GM21723 (cell line): ENCODE results near the gene HAUS1.
A peak's percentile ranks its signal among the peaks of the same experiment; 100 is the strongest.
"Not testable (repeated sequence)": the region's sequence is repeated elsewhere in the genome, so short reads cannot be mapped to it uniquely, and the experiment has no call there.

Experiments
- ATAC-seq: cut with Tn5 transposase; IDR thresholded peaks from one replicate; pipeline ENCODE4 v1.9.1; 2021; ENCODE audit warnings: mild to moderate bottlenecking, moderate library complexity; ENCODE audit not compliant: unreplicated experiment

Gene HAUS1

DNA sequence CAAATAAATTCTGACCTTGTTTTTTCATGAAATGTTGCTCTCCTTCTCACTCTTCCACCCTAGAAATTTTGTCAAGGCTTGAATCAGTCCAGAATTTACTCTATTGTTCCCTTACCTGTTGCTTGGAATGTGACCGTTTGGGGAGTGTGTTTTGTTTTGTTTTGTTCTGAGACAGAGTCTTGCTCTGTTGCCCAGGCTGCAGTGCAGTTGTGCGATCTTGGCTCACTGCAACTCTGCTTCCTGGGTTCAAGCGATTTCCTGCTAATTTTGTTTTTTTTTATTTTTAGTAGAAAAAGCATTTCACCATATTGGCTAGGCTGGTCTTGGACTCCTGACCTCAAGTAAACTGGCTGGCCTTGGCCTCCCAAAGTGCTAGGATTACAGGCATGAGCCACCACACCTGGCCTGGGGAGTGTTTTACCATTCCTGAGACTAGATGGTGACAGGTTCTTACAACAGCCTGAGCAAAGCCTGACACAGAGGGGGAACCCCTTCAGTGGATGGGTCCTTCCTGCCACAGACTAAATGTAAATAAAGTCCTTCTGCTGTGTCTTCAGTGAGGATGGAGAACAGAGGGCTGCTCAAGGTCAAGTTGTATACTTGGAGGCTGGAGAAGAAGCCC, 52.0 kb downstream of the HAUS1 start:
- no peak for ATAC-seq

GRCh38 chr18:46156843-46157242, 52.7 kb downstream of the HAUS1 start:
- no peak for ATAC-seq

GRCh38 chr18:46158499-46158898, 54.3 kb downstream of the HAUS1 start:
- ATAC-seq = no peak

DNA sequence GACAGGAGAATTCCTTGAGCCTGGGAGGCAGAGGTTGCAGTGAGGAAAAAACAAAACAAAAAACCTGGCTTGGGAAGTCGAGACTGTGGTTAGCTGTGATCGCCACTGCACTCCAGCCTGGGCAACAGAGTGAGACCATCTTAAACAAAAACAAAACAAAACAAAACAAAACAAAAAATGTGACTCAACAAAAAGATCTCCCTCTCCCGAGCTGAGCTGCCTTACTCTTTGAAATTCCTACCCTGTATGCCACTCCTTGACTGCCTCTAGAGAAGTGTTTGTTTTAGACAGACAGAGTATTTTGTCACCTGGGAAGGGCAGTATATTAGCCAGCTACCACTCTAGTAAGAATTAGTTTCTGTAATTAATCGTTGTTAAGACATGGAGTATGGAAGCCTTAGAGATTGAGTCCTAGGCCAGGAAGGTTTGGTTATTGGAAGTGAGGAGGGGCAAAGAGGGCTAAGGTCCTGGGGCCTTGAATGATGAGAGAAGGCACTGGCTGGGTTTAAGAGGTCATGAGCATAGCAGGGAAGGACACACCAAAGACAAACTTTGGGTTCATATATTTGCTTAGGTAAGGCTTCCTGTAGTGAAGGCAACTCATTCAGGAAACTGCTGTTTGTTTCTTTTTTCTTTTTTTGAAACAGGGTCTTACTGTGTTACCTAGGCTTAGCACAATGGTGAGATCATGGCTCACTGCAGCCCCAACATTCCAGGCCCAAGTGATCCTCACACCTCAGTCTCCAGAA, 56.0 kb downstream of the HAUS1 start:
- no peak for ATAC-seq

GRCh38 chr18:46160840-46161239, 56.7 kb downstream of the HAUS1 start:
- not testable (repeated sequence) for ATAC-seq

- no peak for ATAC-seq
Measured at GRCh38 chr18:46161703-46162396, 57.7 kb downstream of the HAUS1 start.

- no peak for ATAC-seq
Measured at GRCh38 chr18:46163091-46163490, 58.9 kb downstream of the HAUS1 start.

DNA sequence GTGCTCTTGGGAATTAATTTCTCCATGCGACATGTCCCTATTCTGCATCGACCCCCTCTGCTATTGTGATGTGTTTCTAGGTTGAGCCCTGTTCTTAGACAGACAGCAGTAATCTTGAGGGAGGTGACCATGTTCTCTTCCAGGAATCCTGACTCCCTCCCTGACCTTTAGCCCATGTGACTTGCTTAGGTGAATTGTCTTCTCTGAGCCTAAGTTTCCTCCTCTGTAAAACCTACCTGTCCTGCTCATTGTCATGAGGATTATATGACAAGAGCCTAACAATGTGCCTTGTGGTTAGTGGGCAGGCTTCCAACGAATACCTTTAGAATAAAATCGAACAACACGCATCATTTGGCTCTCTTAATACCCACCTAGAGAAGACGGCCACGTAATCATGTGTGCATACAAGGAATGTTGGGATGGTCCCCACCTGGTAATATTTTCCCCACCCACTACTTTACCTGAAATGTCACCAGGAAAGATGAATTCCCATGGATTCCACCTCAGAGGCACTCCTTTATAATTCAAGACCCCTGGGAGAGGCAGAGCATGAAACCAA, 59.8 kb downstream of the HAUS1 start:
- ATAC-seq = no peak

DNA sequence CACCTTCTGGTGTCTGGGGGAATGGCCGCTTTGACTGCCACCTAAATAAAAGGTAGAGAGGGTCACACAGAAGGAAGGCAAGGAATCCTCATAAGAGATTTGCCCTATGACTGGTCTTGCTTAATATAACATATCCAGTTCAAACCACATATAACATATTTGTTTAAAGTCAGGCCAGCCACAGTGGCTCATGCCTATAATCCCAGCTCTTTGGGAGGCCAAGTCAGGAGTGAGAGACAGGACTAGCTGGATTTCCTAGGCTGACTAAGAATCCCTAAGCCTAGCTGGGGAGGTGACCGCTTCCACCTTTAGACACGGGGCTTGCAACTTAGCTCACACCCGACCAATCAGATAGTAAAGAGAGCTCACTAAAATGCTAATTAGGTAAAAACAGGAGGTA, 60.3 kb downstream of the HAUS1 start:
- not testable (repeated sequence) for ATAC-seq

- no peak for ATAC-seq
Measured at GRCh38 chr18:46164920-46165319, 60.7 kb downstream of the HAUS1 start.

DNA sequence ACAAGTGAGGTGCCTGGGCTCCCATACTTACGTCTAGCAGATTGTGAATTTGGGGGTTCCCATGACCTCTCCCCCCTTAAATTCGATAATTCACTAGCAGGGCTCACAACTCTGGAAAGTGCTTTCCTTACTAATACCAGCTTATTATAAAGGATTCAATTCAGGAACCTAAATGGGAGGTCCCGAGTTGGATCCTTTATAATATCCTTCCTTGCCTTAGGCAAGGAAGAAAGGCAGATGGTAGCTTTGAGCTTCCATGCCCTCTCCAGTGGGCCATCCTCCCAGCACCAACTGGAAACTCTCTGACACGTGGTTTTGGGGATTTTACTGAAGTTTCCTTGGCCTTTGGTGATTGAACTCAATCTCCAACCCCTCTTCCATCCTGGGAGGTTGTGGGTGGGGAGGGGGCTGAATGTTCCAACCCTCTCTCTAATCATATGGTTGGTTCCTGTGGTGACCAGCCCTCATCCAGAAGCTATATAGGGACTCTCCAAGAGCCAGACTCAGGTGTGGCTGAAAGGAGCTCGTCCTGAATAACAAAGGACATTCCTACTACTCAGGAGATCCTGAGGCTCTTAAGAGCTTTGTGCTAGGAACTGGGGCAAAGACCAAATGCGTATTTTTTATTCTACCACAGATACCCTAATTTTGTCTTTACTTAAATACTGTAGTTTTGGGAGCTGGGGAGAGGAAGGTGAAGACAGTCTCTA, 62.2 kb downstream of the HAUS1 start:
- no peak for ATAC-seq

DNA sequence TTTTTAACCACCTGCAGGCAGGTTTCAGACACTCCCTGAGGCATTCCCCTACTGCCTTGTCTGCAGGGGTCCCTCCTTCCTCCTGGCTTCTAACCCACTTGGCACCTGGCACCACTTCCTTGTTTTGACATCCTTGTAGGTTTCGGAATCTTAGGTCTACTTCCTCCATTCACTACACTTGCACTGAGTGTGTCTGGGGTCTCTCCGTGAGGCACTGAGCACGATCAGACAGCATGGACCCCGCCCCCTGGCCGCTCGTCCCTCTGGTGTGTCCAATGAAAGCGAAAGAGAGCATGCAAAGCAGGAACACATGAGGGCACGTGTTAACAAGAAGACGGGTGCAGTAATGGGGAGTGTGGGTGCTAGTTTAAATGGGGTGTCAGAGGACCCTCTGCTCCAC, 63.8 kb downstream of the HAUS1 start:
- peak; percentile 95 for ATAC-seq

DNA sequence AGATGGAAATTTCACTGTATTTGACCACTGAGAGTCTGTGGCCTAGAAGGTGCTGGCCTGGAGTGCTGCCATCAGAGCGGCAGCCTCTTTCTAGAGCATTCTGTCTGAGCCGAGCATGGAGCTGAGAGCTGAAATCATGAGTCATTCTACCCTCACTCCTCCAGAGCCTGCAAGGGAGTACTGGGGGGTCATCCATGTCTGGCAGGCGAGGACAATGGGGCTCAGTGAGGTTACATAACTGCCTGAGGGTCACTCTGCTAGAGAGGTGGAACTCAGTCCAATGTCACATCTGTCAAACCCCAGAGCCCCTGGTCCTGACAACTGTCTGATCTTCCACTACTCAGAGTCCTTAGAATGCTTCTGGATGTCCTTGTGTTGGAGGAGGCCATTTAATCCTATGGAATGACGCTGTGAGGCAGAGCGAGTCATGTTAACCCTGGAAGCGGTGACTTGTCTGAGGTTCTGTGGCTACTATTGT, 65.3 kb downstream of the HAUS1 start:
- ATAC-seq = no peak

DNA sequence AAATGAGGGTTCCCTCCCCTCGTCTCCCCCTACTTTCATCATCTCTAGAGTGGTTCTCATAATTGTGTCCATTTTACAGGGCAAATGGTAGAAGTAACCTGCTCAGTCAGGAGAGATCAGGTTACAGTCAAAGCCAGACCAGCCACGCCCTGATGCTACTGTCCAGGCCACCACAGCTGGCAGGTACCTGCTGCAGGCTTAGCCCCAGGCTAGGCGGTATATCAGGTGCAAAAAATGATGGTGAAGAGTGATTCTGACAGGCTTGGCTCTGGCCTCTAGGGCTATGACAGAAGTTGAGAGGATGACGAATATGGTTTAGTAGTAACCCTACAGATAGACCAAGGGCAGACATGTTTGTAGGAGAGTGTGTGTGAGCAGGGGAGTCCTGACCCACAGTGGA, 67.1 kb downstream of the HAUS1 start:
- no peak for ATAC-seq

DNA sequence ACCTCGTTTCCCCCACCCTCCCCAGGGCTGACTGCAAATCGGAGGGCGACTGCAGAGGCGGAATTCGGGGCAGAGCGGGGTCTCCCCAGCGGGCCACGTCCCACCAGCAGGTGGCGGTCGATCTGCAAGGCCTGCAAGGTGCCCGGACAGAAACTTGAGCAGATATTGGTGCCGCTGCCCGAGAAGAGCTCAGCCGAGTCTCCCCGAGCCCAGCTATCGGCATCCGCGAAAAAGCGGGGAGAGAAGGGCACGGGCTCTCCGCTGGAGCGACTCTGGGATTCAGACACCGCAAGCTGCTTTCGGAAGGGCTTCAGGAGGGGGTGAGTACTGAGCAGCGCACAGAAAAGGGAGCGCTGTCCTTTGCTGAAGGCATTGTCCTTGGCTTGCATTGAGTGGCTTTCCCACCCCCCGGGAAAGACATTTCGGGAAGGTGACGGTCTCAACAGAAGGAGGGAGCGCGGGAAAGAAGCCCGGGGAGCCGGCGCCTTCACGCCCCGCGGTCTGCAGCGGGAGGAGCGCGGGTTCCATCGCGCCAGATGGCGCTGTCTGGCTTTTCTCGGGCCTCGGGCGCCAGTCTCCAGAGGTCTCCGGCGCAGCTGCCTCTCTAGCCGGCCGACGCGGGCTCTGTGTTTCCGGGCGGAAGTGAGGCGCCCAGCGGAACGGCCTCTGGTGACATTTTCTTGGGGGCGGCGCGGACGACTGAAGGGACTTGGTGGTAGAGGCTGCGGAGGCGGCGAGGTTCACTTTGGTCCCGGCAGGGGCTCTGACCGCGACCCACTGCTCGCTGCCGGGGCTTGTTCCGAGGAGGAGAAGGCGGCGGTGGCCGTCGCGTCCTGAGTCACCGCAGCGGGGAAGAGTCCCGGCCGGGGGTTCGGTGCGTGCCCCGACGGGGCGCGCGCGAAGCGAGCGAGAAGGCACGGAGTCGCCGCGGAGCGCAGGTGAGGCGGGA, 69.5 kb downstream of the HAUS1 start:
- peak; percentile 86 for ATAC-seq

DNA sequence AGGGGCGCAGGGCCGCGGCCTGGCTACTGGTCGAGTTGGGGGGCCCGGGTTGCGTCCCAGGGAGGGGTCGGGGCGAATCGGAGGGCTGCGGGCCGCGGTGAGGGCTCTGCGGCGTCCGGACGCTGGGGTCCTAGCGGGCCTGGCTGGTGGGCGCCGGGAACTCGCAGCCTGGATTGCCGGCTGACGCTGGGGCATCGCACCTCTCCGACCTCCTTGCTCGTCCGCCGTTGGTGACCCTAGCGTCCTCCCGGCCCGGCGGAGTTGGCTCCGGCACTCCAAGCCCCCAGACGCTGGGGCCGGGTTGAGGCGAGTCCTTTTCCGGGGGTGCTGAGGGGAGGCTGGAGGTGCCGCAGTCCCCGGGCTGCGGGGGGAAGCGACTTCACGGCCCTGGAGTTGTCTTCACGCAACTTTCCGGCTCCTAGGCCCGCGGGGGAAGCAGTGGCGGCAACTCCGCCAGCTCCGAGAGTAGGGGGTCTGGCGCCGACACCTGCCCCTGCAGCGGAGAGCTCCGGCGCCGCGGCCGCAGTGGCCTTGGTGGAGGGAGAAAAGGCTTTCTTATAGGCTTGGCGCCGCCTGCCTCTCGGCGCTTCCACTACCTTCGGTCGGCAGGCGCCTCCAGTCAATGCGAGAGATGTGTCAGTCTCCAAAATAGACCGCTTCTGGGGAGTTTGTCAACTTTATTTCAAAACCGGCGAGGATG, 70.3 kb downstream of the HAUS1 start:
- peak; percentile 29 for ATAC-seq

DNA sequence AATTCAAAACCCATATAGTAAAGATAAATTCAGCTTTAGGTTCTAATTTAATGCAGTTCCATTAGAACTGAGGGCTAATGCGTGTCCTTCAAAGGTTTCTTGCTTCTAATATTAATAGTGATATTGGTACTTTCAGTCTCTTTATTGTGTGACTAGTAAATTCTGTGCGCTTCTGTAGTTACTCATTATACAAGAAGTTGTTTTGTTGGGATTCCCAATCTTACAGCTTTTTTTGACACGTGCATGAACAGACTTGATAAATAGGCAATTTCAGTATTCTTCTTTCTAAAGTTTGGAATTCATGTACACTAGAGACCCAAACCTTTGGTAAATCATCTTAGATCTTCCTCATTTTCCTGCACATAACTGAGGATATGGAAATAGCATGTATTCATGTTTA, 71.8 kb downstream of the HAUS1 start:
- no peak for ATAC-seq
